ENCODE measurements around the gene PIK3AP1. TPM values are rescaled to one million over a fixed set of nuclear protein-coding genes. Genes with fewer than 3 reads are reported as not detected.
"Not testable (repeated sequence)": the region's sequence is repeated elsewhere in the genome, so short reads cannot be mapped to it uniquely, and the experiment has no call there.

PIK3AP1 gene
- total RNA-seq, 2 donors from 2014 or later: 4.3 to 6.6 TPM

GRCh38 chr10:96712662-96713271, 7.5 kb downstream of the PIK3AP1 start:
- H3K4me1 Mint-ChIP-seq: no peaks in the 10 kb centered on the region
- no peak overlapping the region for H3K4me3 Mint-ChIP-seq
- H3K27me3 Mint-ChIP-seq: no peaks in the 10 kb centered on the region
- no peak for ATAC-seq (replicated peaks)
- H3K27ac Mint-ChIP-seq: no peak overlapping the region
- H3K9me3 Mint-ChIP-seq: no peaks in the 10 kb centered on the region
- H3K36me3 Mint-ChIP-seq (ENCODE audit: low read depth): no peaks in the 10 kb centered on the region

- H3K4me1 Mint-ChIP-seq: no peaks in the 10 kb centered on the region
- no peak overlapping the region for H3K4me3 Mint-ChIP-seq
Observed at GRCh38 chr10:96711048-96711728, 9.1 kb downstream of the PIK3AP1 start.

GRCh38 chr10:96709525-96709924, 10.8 kb downstream of the PIK3AP1 start:
- H3K9me3 Mint-ChIP-seq: no peaks in the 10 kb centered on the region
- no peaks in the 10 kb centered on the region for H3K4me1 Mint-ChIP-seq
- no peaks in the 10 kb centered on the region for H3K27me3 Mint-ChIP-seq
- no peak for ATAC-seq (replicated peaks)
- no peaks in the 10 kb centered on the region for H3K36me3 Mint-ChIP-seq (ENCODE audit: low read depth)
- no peak overlapping the region for H3K4me3 Mint-ChIP-seq
- no peak overlapping the region for H3K27ac Mint-ChIP-seq

More at GRCh38 chr10:96711048-96711728, 9.1 kb downstream of the PIK3AP1 start:
- H3K27me3 Mint-ChIP-seq: no peaks in the 10 kb centered on the region
- no peak for ATAC-seq (replicated peaks)
- no peaks in the 10 kb centered on the region for H3K36me3 Mint-ChIP-seq (ENCODE audit: low read depth)
- no peak overlapping the region for H3K27ac Mint-ChIP-seq
- no peaks in the 10 kb centered on the region for H3K9me3 Mint-ChIP-seq

- no peaks in the 10 kb centered on the region for H3K27me3 Mint-ChIP-seq
- no peaks in the 10 kb centered on the region for H3K9me3 Mint-ChIP-seq
- H3K27ac Mint-ChIP-seq: no peak overlapping the region
- H3K4me3 Mint-ChIP-seq: no peak overlapping the region
- H3K4me1 Mint-ChIP-seq: no peaks in the 10 kb centered on the region
- no peak for ATAC-seq (replicated peaks)
- no peaks in the 10 kb centered on the region for H3K36me3 Mint-ChIP-seq (ENCODE audit: low read depth)
Observed at GRCh38 chr10:96708996-96709395, 11.3 kb downstream of the PIK3AP1 start.

GRCh38 chr10:96708456-96708855, 11.9 kb downstream of the PIK3AP1 start:
- Mint-ChIP-seq H3K9me3 (no peaks in the 10 kb centered on the region), H3K27ac (no peak overlapping the region), H3K36me3 (ENCODE audit: low read depth) (no peaks in the 10 kb centered on the region), H3K27me3 (no peaks in the 10 kb centered on the region), H3K4me1 (no peaks in the 10 kb centered on the region), H3K4me3 (no peak overlapping the region)
- no peak for ATAC-seq (replicated peaks)

GRCh38 chr10:96706331-96706853, 13.9 kb downstream of the PIK3AP1 start:
- no peak for ATAC-seq (replicated peaks)
- no peaks in the 10 kb centered on the region for H3K27me3 Mint-ChIP-seq
- no peaks in the 10 kb centered on the region for H3K4me1 Mint-ChIP-seq
- H3K27ac Mint-ChIP-seq: no peak overlapping the region
- H3K36me3 Mint-ChIP-seq (ENCODE audit: low read depth): no peaks in the 10 kb centered on the region
- H3K9me3 Mint-ChIP-seq: no peaks in the 10 kb centered on the region
- H3K4me3 Mint-ChIP-seq: no peak overlapping the region

- H3K4me1 Mint-ChIP-seq: no peaks in the 10 kb centered on the region
- no peaks in the 10 kb centered on the region for H3K36me3 Mint-ChIP-seq (ENCODE audit: low read depth)
- no peak for ATAC-seq (replicated peaks)
- H3K4me3 Mint-ChIP-seq: no peak overlapping the region
- no peaks in the 10 kb centered on the region for H3K9me3 Mint-ChIP-seq
- H3K27me3 Mint-ChIP-seq: no peaks in the 10 kb centered on the region
- no peak overlapping the region for H3K27ac Mint-ChIP-seq
Observed at GRCh38 chr10:96705134-96705533, 15.2 kb downstream of the PIK3AP1 start.

- no peak overlapping the region for H3K27ac Mint-ChIP-seq
- H3K4me3 Mint-ChIP-seq: no peak overlapping the region
- no peak for ATAC-seq (replicated peaks)
Observed at GRCh38 chr10:96704563-96704962, 15.8 kb downstream of the PIK3AP1 start.

GRCh38 chr10:96703358-96703757, 17.0 kb downstream of the PIK3AP1 start:
- no peaks in the 10 kb centered on the region for H3K4me1 Mint-ChIP-seq
- no peak overlapping the region for H3K27ac Mint-ChIP-seq
- no peak overlapping the region for H3K4me3 Mint-ChIP-seq

More at GRCh38 chr10:96704563-96704962, 15.8 kb downstream of the PIK3AP1 start:
- Mint-ChIP-seq H3K36me3 (ENCODE audit: low read depth) (no peaks in the 10 kb centered on the region), H3K4me1 (no peaks in the 10 kb centered on the region), H3K9me3 (no peaks in the 10 kb centered on the region), H3K27me3 (no peaks in the 10 kb centered on the region)

GRCh38 chr10:96701265-96701664, 19.0 kb downstream of the PIK3AP1 start:
- Mint-ChIP-seq H3K4me1 (peaks cover under 1% of the 10 kb centered on the region), H3K4me3 (no peak overlapping the region), H3K9me3 (no peaks in the 10 kb centered on the region), H3K27me3 (no peaks in the 10 kb centered on the region), H3K36me3 (ENCODE audit: low read depth) (no peaks in the 10 kb centered on the region), H3K27ac (no peak overlapping the region)
- no peak for ATAC-seq (replicated peaks)

More at GRCh38 chr10:96703358-96703757, 17.0 kb downstream of the PIK3AP1 start:
- no peak for ATAC-seq (replicated peaks)
- no peaks in the 10 kb centered on the region for H3K36me3 Mint-ChIP-seq (ENCODE audit: low read depth)
- no peaks in the 10 kb centered on the region for H3K27me3 Mint-ChIP-seq
- no peaks in the 10 kb centered on the region for H3K9me3 Mint-ChIP-seq

GRCh38 chr10:96700374-96701099, 19.8 kb downstream of the PIK3AP1 start:
- H3K27me3 Mint-ChIP-seq: no peaks in the 10 kb centered on the region
- H3K27ac Mint-ChIP-seq: no peak overlapping the region
- peaks cover 7% of the 10 kb centered on the region for H3K4me1 Mint-ChIP-seq
- no peak for ATAC-seq (replicated peaks)
- no peaks in the 10 kb centered on the region for H3K9me3 Mint-ChIP-seq
- H3K4me3 Mint-ChIP-seq: no peak overlapping the region
- H3K36me3 Mint-ChIP-seq (ENCODE audit: low read depth): no peaks in the 10 kb centered on the region

GRCh38 chr10:96699613-96700012, 20.7 kb downstream of the PIK3AP1 start:
- no peak for ATAC-seq (replicated peaks)
- Mint-ChIP-seq H3K27me3 (no peaks in the 10 kb centered on the region), H3K4me1 (peaks cover 13% of the 10 kb centered on the region), H3K9me3 (no peaks in the 10 kb centered on the region), H3K4me3 (no peak overlapping the region), H3K36me3 (ENCODE audit: low read depth) (no peaks in the 10 kb centered on the region), H3K27ac (no peak overlapping the region)

- H3K4me3 Mint-ChIP-seq; H3K27ac Mint-ChIP-seq; H3K36me3 Mint-ChIP-seq (ENCODE audit: low read depth); H3K27me3 Mint-ChIP-seq; H3K9me3 Mint-ChIP-seq; ATAC-seq (replicated peaks): not testable (repeated sequence)
- peaks cover 13% of the 10 kb centered on the region for H3K4me1 Mint-ChIP-seq
Observed at GRCh38 chr10:96698305-96698704, 22.0 kb downstream of the PIK3AP1 start.

- Mint-ChIP-seq H3K9me3 (no peaks in the 10 kb centered on the region), H3K4me3 (no peak overlapping the region), H3K27me3 (no peaks in the 10 kb centered on the region), H3K4me1 (peaks cover 13% of the 10 kb centered on the region), H3K36me3 (ENCODE audit: low read depth) (no peaks in the 10 kb centered on the region), H3K27ac (no peak overlapping the region)
- no peak for ATAC-seq (replicated peaks)
Observed at GRCh38 chr10:96697438-96697837, 22.9 kb downstream of the PIK3AP1 start.

Measured in activated T-helper 17 cell treated with anti-CD3 and anti-CD28 coated beads, Interleukin-2, amount 50 U/mL, for 72 hours (primary cell).